Fibroblast of lung (primary cell): Measurements from ENCODE around the gene DLGAP1. TPM values are rescaled to one million over a fixed set of nuclear protein-coding genes. Genes with fewer than 3 reads are reported as not detected.

ENCODE experiments used
- DNase-seq, 2 donors: peaks; one replicate each; pipeline versions ENCODE4 v3.0.0 to v3.0.0-alpha.2; 2010; ENCODE audit warnings: low read depth in 2 of 2
- H2AFZ ChIP-seq: 2 replicates; pipeline ENCODE4 v1.5.1; 2012; ENCODE audit warnings: low read length, control low read depth, inconsistent platforms
- H3K27ac ChIP-seq: 2 replicates; pipeline ENCODE4 v1.5.1; 2011; ENCODE audit warnings: low read length, control low read depth; ENCODE audit not compliant: insufficient read depth
- H3K27me3 ChIP-seq: 2 replicates; pipeline ENCODE4 v1.5.1; 2011; ENCODE audit warnings: mild to moderate bottlenecking, low read length; ENCODE audit not compliant: control insufficient read depth, insufficient read depth
- H3K36me3 ChIP-seq: 2 replicates; pipeline ENCODE4 v1.5.1; 2011; ENCODE audit warnings: low read length; ENCODE audit not compliant: control insufficient read depth, insufficient read depth
- H3K4me1 ChIP-seq: 2 replicates; pipeline ENCODE4 v1.5.1; 2011; ENCODE audit warnings: low read length; ENCODE audit not compliant: control insufficient read depth, insufficient read depth; ENCODE audit errors: extremely low read depth
- H3K4me2 ChIP-seq: 2 replicates; pipeline ENCODE4 v1.5.1; 2011; ENCODE audit warnings: low read length, control low read depth; ENCODE audit not compliant: insufficient read depth; ENCODE audit errors: extremely low read depth
- H3K4me3 ChIP-seq, 4 experiments: fragments of 200-600 bp in 1 of 4; sonication (generic) in 1 of 4; replicated peaks in 1 of 4; 2 replicates each; pipeline ENCODE4 v1.5.1; 2011 to 2016; ENCODE audit warnings: low read length in 4 of 4, low read depth in 3 of 4, mild to moderate bottlenecking in 3 of 4, control low read depth in 2 of 4, inconsistent platforms in 1 of 4, mixed read lengths in 1 of 4; ENCODE audit not compliant: insufficient read depth in 1 of 4; ENCODE audit errors: control extremely low read depth in 1 of 4
- H3K79me2 ChIP-seq: 2 replicates; pipeline ENCODE4 v1.5.1; 2012; ENCODE audit warnings: mild to moderate bottlenecking, low read length, inconsistent platforms; ENCODE audit not compliant: control insufficient read depth, insufficient read depth
- H3K9ac ChIP-seq: 2 replicates; pipeline ENCODE4 v1.5.1; 2011; ENCODE audit warnings: mild to moderate bottlenecking, low read length, control low read depth; ENCODE audit not compliant: insufficient read depth
- H3K9me3 ChIP-seq: 2 replicates; pipeline ENCODE4 v1.5.1; 2012; ENCODE audit warnings: low read depth, low read length; ENCODE audit not compliant: control insufficient read depth, insufficient read depth
- H4K20me1 ChIP-seq: 2 replicates; pipeline ENCODE4 v1.5.1; 2011; ENCODE audit warnings: low read length; ENCODE audit not compliant: control insufficient read depth, insufficient read depth; ENCODE audit errors: extremely low read depth
- CTCF ChIP-seq, 2 donors: IDR thresholded peaks in 1 of 2; conservative IDR thresholded peaks in 1 of 2; 1 replicate in 1 of 2; 2 replicates in 1 of 2; pipeline ENCODE4 v1.5.1; 2011 to 2012; ENCODE audit warnings: low read length in 2 of 2, control low read depth in 1 of 2, inconsistent platforms in 1 of 2, low read depth in 1 of 2, mild to moderate bottlenecking in 1 of 2
- EZH2 ChIP-seq: IDR thresholded peaks from 2 replicates; pipeline ENCODE4 v1.5.1; 2012; ENCODE audit warnings: low read length, control low read depth, mild to moderate bottlenecking; ENCODE audit errors: missing control alignments
- polyA plus RNA-seq, 2 donors: library from polyadenylated mRNA; depleted of rRNA in 1 of 2; stranded (reverse) in 1 of 2; unstranded in 1 of 2; fragments of >200 nt; gene quantifications; 2 replicates each; pipeline ENCODE4 v1.2.1, GENCODE V29; 2011 to 2012; ENCODE audit warnings: missing spikeins in 1 of 2
- total RNA-seq: library from RNA; depleted of rRNA; stranded (reverse); fragments of >200 nt; gene quantifications from 2 replicates; pipeline ENCODE4 v1.2.1, GENCODE V29; 2014

The DLGAP1 gene
- total and polyA plus RNA-seq, 2 donors (not counting 1 experiment from before 2014, with no cell fraction given): 0.16 to 0.17 TPM

GRCh38 chr18:3803350-3803749 is 651.8 kb downstream of the DLGAP1 start:
- no peak overlapping the region for H2AFZ ChIP-seq
- H3K9me3 ChIP-seq: no peaks in the 10 kb centered on the region
- no peak overlapping the region for H3K4me3 ChIP-seq
- no peak for DNase-seq
- TF ChIP-seq EZH2 (no peak), CTCF (conservative IDR thresholded peaks at IDR 0.05 in 1 of 2, IDR thresholded peaks at IDR 0.05 in 1 of 2; ENCODE audit: low read depth in 1 of 2, low read length in 2 of 2) (no peak)
- H3K4me1 ChIP-seq: no peaks in the 10 kb centered on the region
- H3K9ac ChIP-seq: no peak overlapping the region
- no peaks in the 10 kb centered on the region for H3K79me2 ChIP-seq
- H3K4me2 ChIP-seq: no peak overlapping the region
- no peaks in the 10 kb centered on the region for H3K36me3 ChIP-seq
- H3K27me3 ChIP-seq: no peaks in the 10 kb centered on the region
- H4K20me1 ChIP-seq: no peaks in the 10 kb centered on the region
- H3K27ac ChIP-seq: no peak overlapping the region

GRCh38 chr18:3799515-3799914 is 655.6 kb downstream of the DLGAP1 start:
- H3K36me3 ChIP-seq: no peaks in the 10 kb centered on the region
- no peak overlapping the region for H3K9ac ChIP-seq
- H3K27ac ChIP-seq: no peak overlapping the region
- TF ChIP-seq CTCF (conservative IDR thresholded peaks at IDR 0.05 in 1 of 2, IDR thresholded peaks at IDR 0.05 in 1 of 2; ENCODE audit: low read depth in 1 of 2, low read length in 2 of 2) (no peak), EZH2 (no peak)
- no peaks in the 10 kb centered on the region for H3K27me3 ChIP-seq
- no peak overlapping the region for H2AFZ ChIP-seq
- no peak overlapping the region for H3K4me3 ChIP-seq
- no peak overlapping the region for H3K4me2 ChIP-seq
- no peaks in the 10 kb centered on the region for H3K9me3 ChIP-seq
- peaks cover 4% of the 10 kb centered on the region for H3K4me1 ChIP-seq
- no peaks in the 10 kb centered on the region for H4K20me1 ChIP-seq
- H3K79me2 ChIP-seq: no peaks in the 10 kb centered on the region
- DNase-seq: peak in 1 of 2 donors; percentile 25

- Histone ChIP-seq H4K20me1 (no peaks in the 10 kb centered on the region), H3K27ac (no peak overlapping the region)
- no peak for TF ChIP-seq EZH2
- TF ChIP-seq CTCF (conservative IDR thresholded peaks at IDR 0.05 in 1 of 2, IDR thresholded peaks at IDR 0.05 in 1 of 2; ENCODE audit: low read depth in 1 of 2, low read length in 2 of 2): no peak
Observed at GRCh38 chr18:3798032-3798431, 657.1 kb downstream of the DLGAP1 start.

More at GRCh38 chr18:3798032-3798431, 657.1 kb downstream of the DLGAP1 start:
- H3K9me3 ChIP-seq: no peaks in the 10 kb centered on the region
- DNase-seq: no peak
- no peak overlapping the region for H3K4me3 ChIP-seq
- H3K79me2 ChIP-seq: no peaks in the 10 kb centered on the region
- H3K4me2 ChIP-seq: no peak overlapping the region
- H2AFZ ChIP-seq: no peak overlapping the region
- H3K27me3 ChIP-seq: no peaks in the 10 kb centered on the region
- H3K9ac ChIP-seq: no peak overlapping the region
- peaks cover 6% of the 10 kb centered on the region for H3K4me1 ChIP-seq
- H3K36me3 ChIP-seq: no peaks in the 10 kb centered on the region
